ENCODE data around the gene NUDT7.

DNA sequence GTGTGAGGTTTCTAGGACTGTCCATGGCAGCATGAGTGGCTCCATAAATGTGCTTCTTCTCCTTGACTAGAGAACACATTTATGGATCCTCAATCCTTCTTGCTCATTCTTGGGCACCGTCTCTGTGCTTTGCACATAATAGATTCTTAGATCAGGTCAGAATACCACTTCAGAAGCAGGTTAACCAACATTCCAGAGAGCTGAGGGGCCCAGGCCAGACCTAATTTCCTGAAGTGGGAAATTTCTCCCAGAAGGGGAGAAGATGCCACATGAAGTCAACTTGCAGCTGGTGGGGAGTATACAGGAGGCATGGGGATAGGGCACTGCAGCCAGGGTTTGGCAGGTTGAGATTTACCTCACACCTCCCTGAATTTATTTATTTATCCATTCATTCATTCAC, 41.7 kb downstream of the NUDT7 start:
- TF ChIP-seq, protein P1, sequence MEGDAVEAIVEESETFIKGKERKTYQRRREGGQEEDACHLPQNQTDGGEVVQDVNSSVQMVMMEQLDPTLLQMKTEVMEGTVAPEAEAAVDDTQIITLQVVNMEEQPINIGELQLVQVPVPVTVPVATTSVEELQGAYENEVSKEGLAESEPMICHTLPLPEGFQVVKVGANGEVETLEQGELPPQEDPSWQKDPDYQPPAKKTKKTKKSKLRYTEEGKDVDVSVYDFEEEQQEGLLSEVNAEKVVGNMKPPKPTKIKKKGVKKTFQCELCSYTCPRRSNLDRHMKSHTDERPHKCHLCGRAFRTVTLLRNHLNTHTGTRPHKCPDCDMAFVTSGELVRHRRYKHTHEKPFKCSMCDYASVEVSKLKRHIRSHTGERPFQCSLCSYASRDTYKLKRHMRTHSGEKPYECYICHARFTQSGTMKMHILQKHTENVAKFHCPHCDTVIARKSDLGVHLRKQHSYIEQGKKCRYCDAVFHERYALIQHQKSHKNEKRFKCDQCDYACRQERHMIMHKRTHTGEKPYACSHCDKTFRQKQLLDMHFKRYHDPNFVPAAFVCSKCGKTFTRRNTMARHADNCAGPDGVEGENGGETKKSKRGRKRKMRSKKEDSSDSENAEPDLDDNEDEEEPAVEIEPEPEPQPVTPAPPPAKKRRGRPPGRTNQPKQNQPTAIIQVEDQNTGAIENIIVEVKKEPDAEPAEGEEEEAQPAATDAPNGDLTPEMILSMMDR (conservative IDR thresholded peaks at IDR 0.05; ENCODE audit: low read depth in 2 of 2) = no peak
- TF ChIP-seq POLR2AphosphoS5 (IDR thresholded peaks at IDR 0.05; ENCODE audit: low read depth) = no peak
